MCF 10A (cell line): Measurements from ENCODE around the gene CYTL1. TPM values are rescaled to one million over a fixed set of nuclear protein-coding genes. Genes with fewer than 3 reads are reported as not detected.
"Not testable (repeated sequence)": the region's sequence is repeated elsewhere in the genome, so short reads cannot be mapped to it uniquely, and the experiment has no call there.

Source experiments
- Bru-seq: library from RNA; stranded (reverse); fragments of 400-500 nt; gene quantifications from one replicate; lab custom pipeline; 2021; lab: Mats Ljungman, UMichigan
- BruChase-seq, 2 experiments: library from RNA; stranded (reverse); fragments of 400-500 nt; gene quantifications; one replicate each; lab custom pipeline; 2021; lab: Mats Ljungman, UMichigan
- BruUV-seq: library from RNA; stranded (reverse); fragments of 400-500 nt; replicated peaks from 2 replicates; lab custom pipeline; 2021; lab: Mats Ljungman, UMichigan
- CTCF ChIA-PET: fragments of 300-600 bp; sonication (Branson Sonifier 250); formaldehyde crosslinking; extraction: SDS; loops from one replicate; lab custom pipeline; 2021; ENCODE audit warnings: antibody characterized with exemption, inconsistent platforms; lab: Yijun Ruan, JAX
- POLR2A ChIA-PET: fragments of 300-600, 350-650 bp; sonication (Branson Sonifier 250); formaldehyde crosslinking; extraction: SDS; loops from one replicate; lab custom pipeline; 2020; ENCODE audit warnings: antibody characterized with exemption, inconsistent platforms; lab: Yijun Ruan, JAX
- DNase-seq: peaks from one replicate; pipeline ENCODE4 v3.0.0-alpha.2; 2018; ENCODE audit not compliant: unreplicated experiment
- H3K27ac Mint-ChIP-seq: one replicate; pipeline ENCODE4 v1.8.0; 2022; ENCODE audit warnings: mild to moderate bottlenecking, low read depth, mixed read lengths; ENCODE audit not compliant: unreplicated experiment
- H3K27me3 Mint-ChIP-seq: one replicate; pipeline ENCODE4 v1.8.0; 2022; ENCODE audit warnings: mixed read lengths; ENCODE audit not compliant: insufficient read depth, unreplicated experiment
- H3K36me3 Mint-ChIP-seq: one replicate; pipeline ENCODE4 v1.8.0; 2022; ENCODE audit warnings: mild to moderate bottlenecking, moderate library complexity, mixed read lengths; ENCODE audit not compliant: insufficient read depth, unreplicated experiment
- H3K4me1 Mint-ChIP-seq: one replicate; pipeline ENCODE4 v1.8.0; 2022; ENCODE audit warnings: mixed read lengths; ENCODE audit not compliant: insufficient read depth, unreplicated experiment
- H3K4me3 Mint-ChIP-seq: one replicate; pipeline ENCODE4 v1.8.0; 2022; ENCODE audit warnings: mild to moderate bottlenecking, moderate library complexity, mixed read lengths; ENCODE audit not compliant: unreplicated experiment
- H3K9me3 Mint-ChIP-seq: one replicate; pipeline ENCODE4 v1.8.0; 2022; ENCODE audit warnings: mixed read lengths; ENCODE audit not compliant: unreplicated experiment
- intact Hi-C: fragments of 100-400 bp; cut with micrococcal nuclease; formaldehyde crosslinking; loops from 2 replicates; pipeline ENCODE4 v1.14.1; 2022
- long read RNA-seq: library from polyadenylated mRNA; stranded (forward); transcript quantifications from one replicate; pipeline ENCODE4 v2.0.0, GENCODE V29; 2022
- total RNA-seq: library from RNA; stranded (reverse); gene quantifications from 2 replicates; pipeline ENCODE4 v1.2.3, GENCODE V29; 2022
- TF ChIP-seq, protein P1 (sequence below): fragments of 200-600 bp; IDR thresholded peaks from one replicate; pipeline ENCODE4 v1.8.0; 2022; ENCODE audit warnings: antibody characterized with exemption, mild to moderate bottlenecking; ENCODE audit not compliant: unreplicated experiment

Gene CYTL1, protein sequence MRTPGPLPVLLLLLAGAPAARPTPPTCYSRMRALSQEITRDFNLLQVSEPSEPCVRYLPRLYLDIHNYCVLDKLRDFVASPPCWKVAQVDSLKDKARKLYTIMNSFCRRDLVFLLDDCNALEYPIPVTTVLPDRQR
- total RNA-seq (not detected in 2 replicates), Bru-seq, nascent RNA (not detected), BruChase-seq, experiment 1, labeled RNA remaining after a 6-hour chase (not detected), BruChase-seq, experiment 2, labeled RNA remaining after a 2-hour chase (not detected)
- long read RNA-seq: 0 reads

DNA sequence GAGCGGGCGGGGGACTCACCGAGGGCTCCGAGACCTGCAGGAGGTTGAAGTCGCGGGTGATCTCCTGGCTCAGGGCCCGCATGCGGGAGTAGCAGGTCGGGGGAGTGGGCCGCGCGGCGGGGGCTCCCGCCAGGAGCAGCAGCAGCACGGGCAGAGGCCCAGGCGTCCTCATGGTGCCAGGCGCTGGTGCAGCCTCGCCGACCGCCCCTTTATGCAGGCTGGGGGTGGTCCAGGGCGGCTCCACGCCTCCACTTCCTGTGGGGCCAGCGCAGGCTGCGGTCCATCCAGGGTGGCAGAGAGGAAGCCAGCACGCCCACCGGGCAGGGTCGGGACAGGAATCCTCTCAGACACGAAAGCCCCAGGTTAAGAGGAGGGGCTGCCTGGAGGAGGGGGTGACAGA, at the start of gene CYTL1:
TSS of gene CYTL1 (minus strand) at position 185 of the 400 bp plus-strand sequence. CDS start at position 172, 13 bp downstream.
- CTCF ChIA-PET: no interaction called here
- TF ChIP-seq, protein P1, sequence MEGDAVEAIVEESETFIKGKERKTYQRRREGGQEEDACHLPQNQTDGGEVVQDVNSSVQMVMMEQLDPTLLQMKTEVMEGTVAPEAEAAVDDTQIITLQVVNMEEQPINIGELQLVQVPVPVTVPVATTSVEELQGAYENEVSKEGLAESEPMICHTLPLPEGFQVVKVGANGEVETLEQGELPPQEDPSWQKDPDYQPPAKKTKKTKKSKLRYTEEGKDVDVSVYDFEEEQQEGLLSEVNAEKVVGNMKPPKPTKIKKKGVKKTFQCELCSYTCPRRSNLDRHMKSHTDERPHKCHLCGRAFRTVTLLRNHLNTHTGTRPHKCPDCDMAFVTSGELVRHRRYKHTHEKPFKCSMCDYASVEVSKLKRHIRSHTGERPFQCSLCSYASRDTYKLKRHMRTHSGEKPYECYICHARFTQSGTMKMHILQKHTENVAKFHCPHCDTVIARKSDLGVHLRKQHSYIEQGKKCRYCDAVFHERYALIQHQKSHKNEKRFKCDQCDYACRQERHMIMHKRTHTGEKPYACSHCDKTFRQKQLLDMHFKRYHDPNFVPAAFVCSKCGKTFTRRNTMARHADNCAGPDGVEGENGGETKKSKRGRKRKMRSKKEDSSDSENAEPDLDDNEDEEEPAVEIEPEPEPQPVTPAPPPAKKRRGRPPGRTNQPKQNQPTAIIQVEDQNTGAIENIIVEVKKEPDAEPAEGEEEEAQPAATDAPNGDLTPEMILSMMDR: no peak
- POLR2A ChIA-PET: no interaction called here
- H3K4me1 Mint-ChIP-seq: no peaks in the 10 kb centered on the region
- no peak within 1 kb of the TSS for H3K27ac Mint-ChIP-seq
- H3K4me3 Mint-ChIP-seq: no peak within 1 kb of the TSS
- H3K27me3 Mint-ChIP-seq: peaks cover 26% of the 10 kb centered on the region
- BruUV-seq: no TSS peak
- intact Hi-C loops: no loop called here
- DNase-seq: no peak
- no peaks in the 10 kb centered on the region for H3K9me3 Mint-ChIP-seq
- no peaks in the 10 kb centered on the region for H3K36me3 Mint-ChIP-seq

DNA sequence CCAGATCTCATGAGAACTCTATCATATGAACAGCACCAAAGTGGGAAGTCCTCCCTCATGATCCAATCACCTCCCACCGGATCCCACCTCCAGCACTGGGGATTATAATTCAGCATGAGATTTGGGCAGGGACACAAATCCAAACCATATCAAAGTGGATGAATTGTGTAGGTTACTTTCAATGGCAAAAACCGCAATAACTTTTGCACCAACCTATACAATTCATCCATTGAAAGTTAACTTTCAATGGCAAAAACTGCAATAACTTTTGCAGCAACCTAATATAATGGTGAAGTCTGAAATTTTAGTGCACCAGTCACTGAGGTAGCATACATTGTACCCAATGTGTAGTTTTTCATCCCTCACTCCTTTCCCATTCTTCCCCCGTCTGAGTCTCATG, 48.6 kb upstream of the CYTL1 start:
- BruUV-seq: no TSS peak
- ChIA-PET POLR2A (no interaction called here), CTCF (interaction anchor here (1.0 kb wide), 1 partner anchor 17 kb away, joined by 8 read pairs; the partner anchor contains the start of gene STK32B)
- H3K9me3 Mint-ChIP-seq: no peaks in the 10 kb centered on the region
- intact Hi-C loops: no loop called here
- TF ChIP-seq, protein P1: no peak
- H3K4me1 Mint-ChIP-seq: no peaks in the 10 kb centered on the region
- H3K4me3 Mint-ChIP-seq: no peak overlapping the region
- no peak for DNase-seq
- H3K27me3 Mint-ChIP-seq: peaks cover under 1% of the 10 kb centered on the region
- no peaks in the 10 kb centered on the region for H3K36me3 Mint-ChIP-seq
- no peak overlapping the region for H3K27ac Mint-ChIP-seq

DNA sequence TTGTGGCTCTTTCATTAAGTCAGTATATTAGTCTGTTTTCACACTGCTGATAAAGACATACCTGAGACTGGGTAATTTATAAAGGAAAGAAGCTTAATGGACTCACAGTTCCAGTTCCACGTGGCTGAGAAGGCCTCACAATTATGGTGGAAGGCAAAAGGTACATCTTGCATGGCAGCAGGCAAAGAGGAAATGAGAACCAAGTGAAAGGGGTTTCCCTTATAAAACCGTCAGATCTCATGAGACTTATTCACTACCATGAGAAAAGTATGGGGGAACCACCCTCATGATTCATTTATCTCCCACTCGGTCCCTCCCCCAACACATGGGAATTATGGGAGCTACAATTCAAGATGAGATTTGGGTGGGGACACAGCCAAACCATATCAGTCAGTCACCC, 47.7 kb upstream of the CYTL1 start:
- H3K36me3 Mint-ChIP-seq, H3K9me3 Mint-ChIP-seq, POLR2A ChIA-PET, intact Hi-C loops, BruUV-seq, H3K4me1 Mint-ChIP-seq, H3K27me3 Mint-ChIP-seq, H3K4me3 Mint-ChIP-seq, H3K27ac Mint-ChIP-seq, DNase-seq: not testable (repeated sequence)
- CTCF ChIA-PET: interaction anchor here (0.6 kb wide), 2 partner anchors 115 to 1047 kb away, joined by 3 read pairs; no protein-coding TSS in a partner anchor

DNA sequence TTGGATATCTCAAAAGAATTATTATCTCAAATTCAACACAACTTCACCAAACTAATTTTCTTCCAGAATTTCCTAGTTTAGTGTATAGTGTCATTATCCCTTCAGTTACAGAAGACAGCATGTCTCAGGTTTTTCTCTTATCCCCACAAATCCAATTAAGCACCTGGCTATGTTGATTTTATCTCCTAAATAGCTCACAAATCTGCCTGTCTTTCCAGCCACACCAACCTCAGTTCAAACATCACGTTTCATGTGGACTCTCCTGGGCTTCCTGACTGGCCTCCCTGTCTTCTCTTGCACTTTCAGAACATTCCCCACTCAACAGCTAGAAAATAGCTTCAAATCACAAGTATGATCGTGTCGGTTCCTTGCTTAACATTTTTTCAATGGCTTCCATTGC, 46.8 kb upstream of the CYTL1 start:
- ChIA-PET POLR2A (interaction anchor here (0.6 kb wide), 1 partner anchor 101 kb away, joined by 3 read pairs; no protein-coding TSS in a partner anchor), CTCF (interaction anchor here (1.0 kb wide), 1 partner anchor 334 kb away, joined by 3 read pairs; no protein-coding TSS in a partner anchor)
- no peak for DNase-seq
- Mint-ChIP-seq H3K4me1 (no peaks in the 10 kb centered on the region), H3K4me3 (no peak overlapping the region), H3K27me3 (peaks cover 18% of the 10 kb centered on the region), H3K36me3 (no peaks in the 10 kb centered on the region), H3K27ac (no peak overlapping the region), H3K9me3 (no peaks in the 10 kb centered on the region)
- intact Hi-C loops: no loop called here
- TF ChIP-seq, protein P1: no peak
- no TSS peak for BruUV-seq
